ENCODE data around the gene TKT. TPM values are rescaled to one million over a fixed set of nuclear protein-coding genes. Genes with fewer than 3 reads are reported as not detected.

The TKT gene
- total and polyA plus RNA-seq, 2 donors from 2014 or later = 182 to 224 TPM

DNA sequence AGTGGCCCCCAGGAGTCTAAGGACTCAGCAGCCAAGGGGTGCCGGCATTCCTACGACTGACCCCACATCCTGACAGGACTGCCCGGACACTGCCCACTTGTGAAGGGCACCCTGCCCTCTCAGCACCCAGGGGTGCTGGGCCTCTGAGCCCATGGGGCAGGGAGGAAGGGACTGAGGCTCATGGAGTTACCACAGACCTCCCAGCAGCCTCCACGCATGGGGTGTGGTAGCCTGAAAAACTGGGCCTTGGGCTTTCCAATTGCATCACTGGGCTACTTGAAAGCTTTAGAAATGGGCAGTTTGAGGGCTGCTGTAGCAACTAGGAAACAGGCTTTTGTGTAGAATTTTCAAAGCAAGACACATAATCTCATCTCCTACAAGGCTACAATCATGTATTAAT lies 13.2 kb downstream of the TKT start:
- TF ChIP-seq, protein P1, sequence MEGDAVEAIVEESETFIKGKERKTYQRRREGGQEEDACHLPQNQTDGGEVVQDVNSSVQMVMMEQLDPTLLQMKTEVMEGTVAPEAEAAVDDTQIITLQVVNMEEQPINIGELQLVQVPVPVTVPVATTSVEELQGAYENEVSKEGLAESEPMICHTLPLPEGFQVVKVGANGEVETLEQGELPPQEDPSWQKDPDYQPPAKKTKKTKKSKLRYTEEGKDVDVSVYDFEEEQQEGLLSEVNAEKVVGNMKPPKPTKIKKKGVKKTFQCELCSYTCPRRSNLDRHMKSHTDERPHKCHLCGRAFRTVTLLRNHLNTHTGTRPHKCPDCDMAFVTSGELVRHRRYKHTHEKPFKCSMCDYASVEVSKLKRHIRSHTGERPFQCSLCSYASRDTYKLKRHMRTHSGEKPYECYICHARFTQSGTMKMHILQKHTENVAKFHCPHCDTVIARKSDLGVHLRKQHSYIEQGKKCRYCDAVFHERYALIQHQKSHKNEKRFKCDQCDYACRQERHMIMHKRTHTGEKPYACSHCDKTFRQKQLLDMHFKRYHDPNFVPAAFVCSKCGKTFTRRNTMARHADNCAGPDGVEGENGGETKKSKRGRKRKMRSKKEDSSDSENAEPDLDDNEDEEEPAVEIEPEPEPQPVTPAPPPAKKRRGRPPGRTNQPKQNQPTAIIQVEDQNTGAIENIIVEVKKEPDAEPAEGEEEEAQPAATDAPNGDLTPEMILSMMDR (IDR thresholded peaks at IDR 0.05; ENCODE audit: borderline replicate concordance, extremely low read depth, insufficient read depth) = no peak
- Histone ChIP-seq H3K4me1 (ENCODE audit: control insufficient read depth in 2 of 3, insufficient read depth in 2 of 3, low read depth in 1 of 3, low read length in 3 of 3) (peaks cover 2 to 23% (median 15%) of the 10 kb centered on the region in 3 donors), H3K4me3 (ENCODE audit: low read length in 3 of 3) (no peak overlapping the region), H3K36me3 (ENCODE audit: control insufficient read depth in 2 of 3, insufficient read depth in 3 of 3, low read length in 3 of 3) (peaks cover 0 to 19% (median 7%) of the 10 kb centered on the region in 3 donors), H3K27ac (ENCODE audit: low read depth in 2 of 2, low read length in 2 of 2) (no peak overlapping the region), H3K27me3 (ENCODE audit: control insufficient read depth, insufficient read depth, low read length) (no peaks in the 10 kb centered on the region), H3K9me3 (ENCODE audit: control insufficient read depth in 2 of 3, insufficient read depth in 1 of 3, low read length in 3 of 3) (no peaks in the 10 kb centered on the region), H3K9ac (ENCODE audit: low read length in 3 of 3) (no peak overlapping the region)
- DNase-seq (no peak), FAIRE-seq (no peak)
- intact Hi-C loops (cut with DNase I) = no loop called here

DNA sequence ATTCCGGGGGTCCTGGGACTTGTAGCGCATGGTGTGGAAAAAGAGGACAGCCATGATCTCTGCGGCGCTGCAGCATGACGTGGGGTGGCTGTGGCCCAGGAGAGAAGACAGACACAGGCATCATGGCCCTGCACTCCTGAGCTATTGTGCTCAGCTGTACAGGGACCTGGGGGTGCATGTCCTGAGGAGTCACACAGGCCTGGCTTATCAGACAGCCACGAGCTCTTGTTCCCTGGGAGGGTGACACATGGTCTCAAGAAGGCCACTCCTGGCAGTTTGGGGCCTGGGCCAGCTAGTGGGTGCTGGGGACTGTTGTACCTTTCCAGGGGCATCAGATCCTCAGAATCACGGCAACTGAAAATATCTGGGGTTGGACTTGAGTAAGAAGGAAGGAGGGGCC lies 13.7 kb downstream of the TKT start:
- no peak overlapping the region for H3K27ac ChIP-seq (ENCODE audit: low read depth in 2 of 2, low read length in 2 of 2)
- H3K4me1 ChIP-seq (ENCODE audit: control insufficient read depth in 2 of 3, insufficient read depth in 2 of 3, low read depth in 1 of 3, low read length in 3 of 3) = peaks cover 2 to 24% (median 15%) of the 10 kb centered on the region in 3 donors
- no peaks in the 10 kb centered on the region for H3K9me3 ChIP-seq (ENCODE audit: control insufficient read depth in 2 of 3, insufficient read depth in 1 of 3, low read length in 3 of 3)
- no peaks in the 10 kb centered on the region for H3K27me3 ChIP-seq (ENCODE audit: control insufficient read depth, insufficient read depth, low read length)
- DNase-seq (no peak), FAIRE-seq (no peak)
- H3K4me3 ChIP-seq (ENCODE audit: low read length in 3 of 3) = no peak overlapping the region
- intact Hi-C loops (cut with DNase I) = no loop called here
- peaks cover 0 to 19% (median 7%) of the 10 kb centered on the region in 3 donors for H3K36me3 ChIP-seq (ENCODE audit: control insufficient read depth in 2 of 3, insufficient read depth in 3 of 3, low read length in 3 of 3)
- H3K9ac ChIP-seq (ENCODE audit: low read length in 3 of 3) = no peak overlapping the region
- TF ChIP-seq, protein P1 (IDR thresholded peaks at IDR 0.05; ENCODE audit: borderline replicate concordance, extremely low read depth, insufficient read depth) = no peak

DNA sequence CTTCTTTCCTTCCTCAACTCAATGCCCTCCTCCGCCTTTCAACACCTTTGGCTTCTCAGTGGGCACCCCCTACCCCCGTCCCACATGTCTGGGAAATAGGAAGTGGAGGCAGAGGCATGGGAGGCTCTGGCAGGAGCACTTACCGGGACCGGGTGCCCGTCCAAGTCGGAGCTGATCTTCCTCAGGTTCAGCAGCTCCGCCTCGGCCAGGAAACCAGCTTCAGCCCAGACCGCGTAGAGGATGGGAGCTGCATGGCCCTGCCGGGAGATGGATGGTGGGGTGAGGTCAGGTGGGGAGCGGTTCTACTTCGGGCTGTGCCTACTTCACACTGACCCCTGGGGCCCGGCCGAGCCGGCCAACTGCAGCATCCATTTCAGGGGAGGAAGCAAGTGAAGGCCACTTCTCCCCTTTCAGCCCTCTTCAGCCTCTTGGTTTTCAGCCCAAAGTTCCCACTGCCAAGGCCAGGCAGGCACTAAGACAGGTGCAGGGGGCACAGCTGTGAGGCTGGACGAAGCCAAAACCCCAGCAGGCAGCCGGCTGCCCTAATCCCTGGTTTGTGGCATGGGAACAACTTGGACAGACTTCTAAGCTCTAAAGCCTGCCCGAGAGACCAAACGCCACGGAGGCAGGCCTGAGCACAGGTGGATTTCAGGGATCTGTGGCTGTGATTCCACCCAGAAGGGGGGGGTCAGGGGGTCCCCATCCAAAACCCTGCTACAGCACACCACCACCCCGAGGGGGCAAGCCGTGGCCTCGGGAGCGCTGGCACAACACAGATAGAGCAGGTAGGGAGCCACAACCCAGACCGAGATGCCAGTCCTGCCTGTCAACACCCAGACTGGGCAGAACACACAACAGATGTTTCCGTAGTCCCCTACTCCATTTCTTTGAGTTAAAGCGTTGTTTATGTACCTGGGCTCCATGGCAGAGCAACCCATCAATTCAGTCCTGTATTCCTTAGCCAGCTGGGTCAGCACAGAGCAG lies 14.5 kb downstream of the TKT start:
- DNase-seq = no peak
- intact Hi-C loops (cut with DNase I) = no loop called here
- Histone ChIP-seq H3K9me3 (ENCODE audit: control insufficient read depth in 2 of 3, insufficient read depth in 1 of 3, low read length in 3 of 3) (no peaks in the 10 kb centered on the region), H3K36me3 (ENCODE audit: control insufficient read depth in 2 of 3, insufficient read depth in 3 of 3, low read length in 3 of 3) (peaks cover 0 to 19% (median 7%) of the 10 kb centered on the region in 3 donors), H3K4me1 (ENCODE audit: control insufficient read depth in 2 of 3, insufficient read depth in 2 of 3, low read depth in 1 of 3, low read length in 3 of 3) (peaks cover 2 to 33% (median 23%) of the 10 kb centered on the region in 3 donors), H3K9ac (ENCODE audit: low read length in 3 of 3) (no peak overlapping the region), H3K27me3 (ENCODE audit: control insufficient read depth, insufficient read depth, low read length) (no peaks in the 10 kb centered on the region), H3K27ac (ENCODE audit: low read depth in 2 of 2, low read length in 2 of 2) (no peak overlapping the region), H3K4me3 (ENCODE audit: low read length in 3 of 3) (no peak overlapping the region)
- TF ChIP-seq, protein P1 (IDR thresholded peaks at IDR 0.05; ENCODE audit: borderline replicate concordance, extremely low read depth, insufficient read depth) = no peak
- FAIRE-seq = no peak

All from kidney (tissue), 14 donors.